SK-N-SH treated with all-trans-retinoic acid at 6 μM for 48 hours (cell line): ENCODE data around the gene CABYR.

Experiments
- ARNTL ChIP-seq: fragments of 450-650 bp; formaldehyde crosslinking; IDR thresholded peaks from 2 replicates; pipeline ENCODE4 v1.5.0; 2020; ENCODE audit warnings: low read depth, mild to moderate bottlenecking, moderate library complexity, borderline replicate concordance
- BACH2 ChIP-seq: fragments of 250-450 bp; sonication (Bioruptor Pico); IDR thresholded peaks from 2 replicates; pipeline ENCODE4 v1.9.0; 2021; ENCODE audit warnings: mild to moderate bottlenecking, borderline replicate concordance
- CSDC2 ChIP-seq: fragments of 250-450 bp; sonication (Bioruptor Pico); IDR thresholded peaks from 2 replicates; pipeline ENCODE4 v1.5.0; 2020; ENCODE audit warnings: mild to moderate bottlenecking, moderate library complexity
- GLIS3 ChIP-seq: fragments of 250-450 bp; sonication (Bioruptor Pico); IDR thresholded peaks from 2 replicates; pipeline ENCODE4 v1.5.0; 2020; ENCODE audit warnings: mild to moderate bottlenecking, moderate library complexity
- PATZ1 ChIP-seq: fragments of 250-450 bp; sonication (Bioruptor Pico); IDR thresholded peaks from 2 replicates; pipeline ENCODE4 v1.8.0; 2020; ENCODE audit warnings: mild to moderate bottlenecking, moderate library complexity, borderline replicate concordance
- PPARA ChIP-seq: fragments of 250-450 bp; sonication (Bioruptor Pico); IDR thresholded peaks from 2 replicates; pipeline ENCODE4 v1.5.0; 2020; ENCODE audit warnings: mild to moderate bottlenecking, borderline replicate concordance
- ZFP30 ChIP-seq: fragments of 450-650 bp; formaldehyde crosslinking; IDR thresholded peaks from 2 replicates; pipeline ENCODE4 v1.5.0; 2022; ENCODE audit warnings: mild to moderate bottlenecking, moderate library complexity
- ZNF70 ChIP-seq: fragments of 450-650 bp; formaldehyde crosslinking; IDR thresholded peaks from 2 replicates; pipeline ENCODE4 v1.5.0; 2020; ENCODE audit warnings: mild to moderate bottlenecking, moderate library complexity
- TF ChIP-seq, protein P1 (sequence below): fragments of 250-450 bp; sonication (Bioruptor Pico); IDR thresholded peaks from 2 replicates; pipeline ENCODE4 v1.5.0; 2020; ENCODE audit warnings: mild to moderate bottlenecking, moderate library complexity
- TF ChIP-seq, protein P2 (sequence below): fragments of 250-450 bp; sonication (Bioruptor Pico); IDR thresholded peaks from 2 replicates; pipeline ENCODE4 v1.5.1; 2020; ENCODE audit warnings: low read depth, mild to moderate bottlenecking, moderate library complexity

DNA sequence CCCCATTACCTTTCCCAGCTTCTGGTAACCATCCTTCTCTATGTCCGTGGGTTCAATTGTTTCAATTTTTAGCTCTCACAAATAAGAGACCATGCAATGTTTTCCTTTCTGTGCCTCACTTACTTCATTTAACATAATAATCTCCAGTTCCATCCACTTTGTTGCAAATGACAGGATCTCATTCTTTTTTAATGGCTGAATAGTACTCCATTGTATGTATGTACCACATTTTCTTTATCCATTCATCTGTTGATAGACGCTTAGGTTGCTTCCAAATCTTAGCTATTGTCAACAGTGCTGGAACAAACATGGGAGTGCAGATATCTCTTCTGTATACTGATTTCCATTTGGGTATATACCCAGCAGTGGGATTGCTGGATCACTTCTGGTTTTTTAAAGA, 1.8 kb downstream of the CABYR start:
- TF ChIP-seq, protein P1, sequence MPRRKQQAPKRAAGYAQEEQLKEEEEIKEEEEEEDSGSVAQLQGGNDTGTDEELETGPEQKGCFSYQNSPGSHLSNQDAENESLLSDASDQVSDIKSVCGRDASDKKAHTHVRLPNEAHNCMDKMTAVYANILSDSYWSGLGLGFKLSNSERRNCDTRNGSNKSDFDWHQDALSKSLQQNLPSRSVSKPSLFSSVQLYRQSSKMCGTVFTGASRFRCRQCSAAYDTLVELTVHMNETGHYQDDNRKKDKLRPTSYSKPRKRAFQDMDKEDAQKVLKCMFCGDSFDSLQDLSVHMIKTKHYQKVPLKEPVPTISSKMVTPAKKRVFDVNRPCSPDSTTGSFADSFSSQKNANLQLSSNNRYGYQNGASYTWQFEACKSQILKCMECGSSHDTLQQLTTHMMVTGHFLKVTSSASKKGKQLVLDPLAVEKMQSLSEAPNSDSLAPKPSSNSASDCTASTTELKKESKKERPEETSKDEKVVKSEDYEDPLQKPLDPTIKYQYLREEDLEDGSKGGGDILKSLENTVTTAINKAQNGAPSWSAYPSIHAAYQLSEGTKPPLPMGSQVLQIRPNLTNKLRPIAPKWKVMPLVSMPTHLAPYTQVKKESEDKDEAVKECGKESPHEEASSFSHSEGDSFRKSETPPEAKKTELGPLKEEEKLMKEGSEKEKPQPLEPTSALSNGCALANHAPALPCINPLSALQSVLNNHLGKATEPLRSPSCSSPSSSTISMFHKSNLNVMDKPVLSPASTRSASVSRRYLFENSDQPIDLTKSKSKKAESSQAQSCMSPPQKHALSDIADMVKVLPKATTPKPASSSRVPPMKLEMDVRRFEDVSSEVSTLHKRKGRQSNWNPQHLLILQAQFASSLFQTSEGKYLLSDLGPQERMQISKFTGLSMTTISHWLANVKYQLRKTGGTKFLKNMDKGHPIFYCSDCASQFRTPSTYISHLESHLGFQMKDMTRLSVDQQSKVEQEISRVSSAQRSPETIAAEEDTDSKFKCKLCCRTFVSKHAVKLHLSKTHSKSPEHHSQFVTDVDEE (CRISPR knock-in tag), result no peak
- TF ChIP-seq BACH2 (no peak), PATZ1 (CRISPR knock-in tag) (no peak), PPARA (no peak), GLIS3 (CRISPR knock-in tag) (no peak), ARNTL (CRISPR knock-in tag) (no peak), ZNF70 (no peak), ZFP30 (CRISPR knock-in tag) (no peak), CSDC2 (CRISPR knock-in tag) (no peak)
- TF ChIP-seq, protein P2, sequence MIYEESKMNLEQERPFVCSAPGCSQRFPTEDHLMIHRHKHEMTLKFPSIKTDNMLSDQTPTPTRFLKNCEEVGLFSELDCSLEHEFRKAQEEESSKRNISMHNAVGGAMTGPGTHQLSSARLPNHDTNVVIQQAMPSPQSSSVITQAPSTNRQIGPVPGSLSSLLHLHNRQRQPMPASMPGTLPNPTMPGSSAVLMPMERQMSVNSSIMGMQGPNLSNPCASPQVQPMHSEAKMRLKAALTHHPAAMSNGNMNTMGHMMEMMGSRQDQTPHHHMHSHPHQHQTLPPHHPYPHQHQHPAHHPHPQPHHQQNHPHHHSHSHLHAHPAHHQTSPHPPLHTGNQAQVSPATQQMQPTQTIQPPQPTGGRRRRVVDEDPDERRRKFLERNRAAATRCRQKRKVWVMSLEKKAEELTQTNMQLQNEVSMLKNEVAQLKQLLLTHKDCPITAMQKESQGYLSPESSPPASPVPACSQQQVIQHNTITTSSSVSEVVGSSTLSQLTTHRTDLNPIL (CRISPR knock-in tag), result no peak
